ENCODE data around the gene PDE11A.

GRCh38 chr2:178066324-178066723, 6.3 kb downstream of the PDE11A start:
- no peak for TF ChIP-seq CTCF (IDR thresholded peaks at IDR 0.05)
- TF ChIP-seq POLR2A (IDR thresholded peaks at IDR 0.05) = no peak
- no peak for TF ChIP-seq EP300 (IDR thresholded peaks at IDR 0.05)
